GDM1 (cell line): ENCODE results near the gene SLC12A7.
"Not testable (repeated sequence)": the region's sequence is repeated elsewhere in the genome, so short reads cannot be mapped to it uniquely, and the experiment has no call there.

Experiments used
- DNase-seq: peaks from one replicate; lab custom pipeline; 2025; lab: John Stamatoyannopoulos, UW

SLC12A7 gene

DNA sequence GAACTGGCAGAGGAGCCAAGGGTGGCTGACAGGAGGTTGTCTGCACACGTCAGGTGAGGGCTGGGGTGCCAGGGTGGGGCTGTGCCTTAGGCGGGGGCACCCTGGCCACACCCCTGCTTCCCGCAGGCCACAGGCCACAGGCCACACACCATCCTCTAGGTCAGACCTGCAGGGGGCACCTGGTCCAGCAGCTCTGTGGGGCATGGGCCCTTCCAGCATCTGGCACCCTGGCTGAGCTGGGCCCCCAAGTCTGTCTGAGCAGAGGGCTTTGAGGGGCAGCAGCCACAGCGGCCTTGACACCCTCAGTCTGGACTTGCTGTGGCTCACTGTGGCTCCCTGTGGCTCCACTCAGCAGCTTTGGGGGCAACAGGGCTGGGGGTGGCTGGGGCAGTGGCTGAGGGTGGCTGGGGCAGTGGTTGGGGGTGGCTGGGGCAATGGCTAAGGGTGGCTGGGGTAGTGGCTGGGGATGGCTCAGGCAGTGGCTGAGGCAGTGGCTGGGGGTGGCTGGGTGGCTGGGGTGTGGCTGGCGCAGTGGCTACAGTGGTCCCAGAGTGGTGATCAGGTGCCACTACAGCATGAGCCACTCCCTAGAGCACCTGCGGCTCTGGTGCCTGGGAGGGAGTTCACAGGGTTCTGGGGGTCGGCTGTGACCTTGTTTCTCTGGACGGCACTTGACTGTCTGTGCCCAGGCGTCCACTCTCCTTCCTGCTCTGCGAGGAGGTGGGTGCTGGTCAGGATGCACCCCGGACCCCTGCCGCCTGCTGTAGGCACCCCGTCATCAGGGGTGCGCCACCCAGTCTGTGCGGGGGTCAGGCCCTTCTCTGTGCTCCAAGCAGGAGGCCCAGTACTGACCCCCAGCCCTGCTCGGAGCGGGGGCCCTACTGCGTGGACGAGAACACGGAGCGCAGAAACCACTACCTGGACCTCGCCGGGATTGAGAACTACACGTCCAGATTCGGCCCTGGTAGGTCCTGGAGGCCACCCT lies 76.2 kb downstream of the SLC12A7 start:
- DNase-seq: no peak

DNA sequence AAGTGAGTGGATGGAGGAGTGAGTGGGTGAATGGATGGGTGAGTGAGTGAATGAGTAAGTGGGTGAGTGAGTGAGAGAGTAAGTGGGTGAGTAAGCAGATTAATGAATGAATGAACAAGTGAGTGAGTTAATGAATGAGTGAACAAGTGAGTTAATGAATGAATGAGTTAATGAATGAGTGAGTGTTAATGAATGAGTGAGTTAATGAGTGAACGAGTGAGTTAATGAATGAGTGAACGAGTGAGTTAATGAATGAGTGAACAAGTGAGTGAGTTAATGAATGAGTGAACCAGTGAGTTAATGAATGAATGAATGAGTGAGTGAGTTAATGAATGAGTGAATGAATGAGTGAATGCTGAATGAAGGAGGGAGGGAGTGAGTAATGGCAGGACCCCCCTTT lies 76.9 kb downstream of the SLC12A7 start:
- DNase-seq: no peak

DNA sequence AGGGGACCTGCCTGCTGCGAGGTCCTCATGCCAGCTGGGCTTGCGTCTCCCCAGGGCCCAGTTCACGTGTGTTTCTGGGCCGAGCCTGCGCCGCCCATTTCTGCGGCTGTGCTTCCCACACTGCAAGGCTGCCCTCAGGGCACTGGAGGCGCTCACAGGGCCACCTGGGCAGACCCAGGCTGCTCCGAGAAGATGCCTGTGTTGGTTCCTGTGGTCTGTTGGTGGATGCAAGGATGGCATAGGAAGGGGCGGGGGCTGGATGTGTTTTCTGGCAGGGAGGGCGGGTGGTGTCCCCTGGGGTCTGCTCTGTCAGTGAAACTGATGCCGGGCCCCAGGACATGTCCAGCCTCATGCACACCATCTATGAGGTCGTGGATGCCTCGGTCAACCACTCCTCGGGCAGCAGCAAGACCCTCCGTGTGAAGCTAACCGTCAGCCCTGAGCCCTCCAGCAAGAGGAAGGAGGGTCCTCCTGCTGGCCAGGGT lies 77.4 kb downstream of the SLC12A7 start:
- no peak for DNase-seq

DNA sequence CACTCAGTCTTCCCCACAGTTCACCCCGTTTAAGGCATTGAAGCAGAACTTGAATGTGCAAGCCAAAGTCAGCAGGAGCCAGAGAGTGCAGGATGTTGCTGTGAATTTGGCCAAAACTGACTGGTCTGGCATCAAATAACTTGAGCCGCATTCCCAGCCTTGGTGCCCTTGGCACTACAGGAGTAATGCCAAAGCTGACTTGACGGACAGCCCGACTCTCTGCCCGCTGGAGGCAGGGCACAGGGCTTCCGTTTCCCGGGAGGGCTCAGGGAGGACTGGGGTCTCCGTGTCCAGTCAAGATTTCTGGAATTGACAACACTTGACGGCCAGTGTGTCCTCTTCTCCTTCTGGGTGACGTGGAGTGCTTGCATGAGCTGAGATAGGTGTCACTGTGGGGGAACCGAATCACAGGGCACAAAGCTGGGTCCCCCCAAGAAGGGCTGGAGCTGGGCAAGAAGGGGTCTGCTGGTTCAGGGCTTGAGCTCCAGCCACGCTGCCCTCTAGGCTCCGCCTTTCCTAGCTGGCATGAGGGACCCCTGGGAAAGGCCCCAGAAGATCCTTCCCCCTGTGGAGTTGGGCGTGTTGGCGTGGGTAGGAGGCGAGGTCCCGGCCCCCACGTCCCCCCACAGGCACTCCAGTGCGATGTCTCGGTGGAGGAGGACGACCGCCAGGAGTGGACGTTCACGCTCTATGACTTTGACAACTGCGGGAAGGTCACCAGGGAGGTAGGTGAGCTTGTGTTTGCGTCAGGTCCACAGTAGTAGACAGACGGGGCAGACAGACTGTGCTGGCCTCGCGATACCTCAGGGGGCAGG lies 78.0 kb downstream of the SLC12A7 start:
- DNase-seq: no peak

DNA sequence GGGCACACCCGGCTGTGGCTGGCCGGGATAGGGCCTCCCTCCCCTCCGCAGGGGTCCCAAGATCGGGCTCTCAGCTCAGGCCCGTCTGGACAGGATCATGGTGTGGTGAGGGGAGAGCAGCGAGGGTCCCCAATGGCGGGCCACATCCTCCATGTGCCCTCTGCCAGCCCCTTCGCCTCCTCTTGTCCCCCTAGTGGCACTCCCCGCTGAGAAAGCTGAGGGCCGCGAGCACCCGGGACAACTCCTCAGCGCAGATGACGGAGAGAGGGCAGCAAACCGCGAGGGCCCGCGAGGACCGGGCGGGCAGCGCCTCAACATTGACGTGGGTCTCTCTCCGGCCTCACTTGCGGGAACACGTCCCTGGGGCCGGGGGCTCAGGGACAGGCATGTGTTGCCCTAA lies 78.7 kb downstream of the SLC12A7 start:
- DNase-seq: no peak

DNA sequence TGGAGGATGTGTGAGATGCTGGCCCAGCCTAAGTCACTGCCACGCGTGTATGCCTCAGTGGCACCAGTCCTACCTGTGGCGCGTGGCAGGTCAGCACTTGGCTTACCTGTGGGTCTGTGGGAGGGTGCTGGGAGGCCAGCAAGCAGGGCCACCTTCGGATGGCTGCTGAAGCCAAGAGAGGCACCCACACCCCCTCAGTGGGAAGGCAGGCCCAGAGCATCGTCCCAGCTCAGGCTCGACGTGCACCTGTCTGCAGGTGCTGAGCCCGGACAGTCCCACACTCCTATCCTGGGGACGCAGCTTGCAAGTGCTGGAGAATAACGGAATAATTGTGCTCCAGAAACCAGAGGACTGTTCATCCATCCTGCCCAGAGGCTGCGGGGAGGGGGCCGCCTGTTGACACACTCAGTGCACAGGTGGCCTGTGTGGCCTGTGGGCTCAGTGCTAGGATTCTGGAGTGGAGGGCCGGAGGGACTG lies 79.3 kb downstream of the SLC12A7 start:
- no peak for DNase-seq

DNA sequence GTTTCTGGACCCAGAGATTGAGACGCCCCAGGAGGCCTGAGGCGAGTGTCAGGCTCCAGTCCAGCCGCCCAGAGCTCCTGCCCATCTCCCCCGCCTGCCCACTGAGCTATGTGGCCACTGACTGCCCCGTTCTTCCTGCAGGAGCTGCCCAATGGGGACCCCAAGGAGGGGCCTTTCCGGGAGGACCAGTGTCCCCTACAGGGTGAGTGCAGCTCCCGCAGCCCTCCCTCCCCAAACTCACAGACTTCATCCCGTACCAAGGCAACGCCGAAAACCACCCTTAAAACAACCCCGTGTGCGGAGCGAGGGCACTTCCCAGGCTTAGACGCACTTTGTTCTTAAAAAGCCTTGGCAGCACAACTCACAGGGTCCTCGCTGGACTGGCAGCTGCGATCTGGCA lies 79.9 kb downstream of the SLC12A7 start:
- no peak for DNase-seq

DNA sequence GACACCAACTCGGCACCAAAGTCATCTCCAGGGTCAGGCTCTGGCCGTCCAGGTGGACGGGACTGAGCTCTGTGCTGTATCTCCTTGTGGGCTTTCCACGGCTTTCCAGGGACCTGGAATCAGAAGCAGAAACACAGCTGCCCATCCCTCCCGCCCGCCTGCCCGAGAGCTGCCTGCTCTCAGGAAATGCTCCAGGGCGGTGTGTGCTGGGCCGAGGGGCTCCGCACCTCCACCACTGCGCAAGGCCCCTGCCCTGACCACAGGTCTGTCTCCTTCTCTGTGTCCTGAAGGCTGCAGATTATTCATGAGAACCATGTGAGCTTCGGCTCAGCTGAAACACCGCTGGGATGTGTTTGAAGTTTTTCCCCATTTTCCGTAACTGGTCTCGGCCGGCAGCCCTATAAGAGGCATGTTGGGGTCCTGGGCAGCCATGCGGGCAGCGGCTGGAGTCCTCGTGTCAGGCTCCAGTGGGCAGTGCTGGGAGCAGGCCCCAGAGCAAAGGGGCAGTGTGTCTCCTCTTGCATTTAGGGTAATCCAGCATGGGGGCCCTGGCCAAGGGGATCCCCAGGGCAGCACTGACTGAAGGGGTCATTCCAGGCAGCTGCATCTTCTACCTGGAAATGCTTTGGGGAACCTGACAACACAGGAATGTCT lies 80.4 kb downstream of the SLC12A7 start:
- DNase-seq: no peak

DNA sequence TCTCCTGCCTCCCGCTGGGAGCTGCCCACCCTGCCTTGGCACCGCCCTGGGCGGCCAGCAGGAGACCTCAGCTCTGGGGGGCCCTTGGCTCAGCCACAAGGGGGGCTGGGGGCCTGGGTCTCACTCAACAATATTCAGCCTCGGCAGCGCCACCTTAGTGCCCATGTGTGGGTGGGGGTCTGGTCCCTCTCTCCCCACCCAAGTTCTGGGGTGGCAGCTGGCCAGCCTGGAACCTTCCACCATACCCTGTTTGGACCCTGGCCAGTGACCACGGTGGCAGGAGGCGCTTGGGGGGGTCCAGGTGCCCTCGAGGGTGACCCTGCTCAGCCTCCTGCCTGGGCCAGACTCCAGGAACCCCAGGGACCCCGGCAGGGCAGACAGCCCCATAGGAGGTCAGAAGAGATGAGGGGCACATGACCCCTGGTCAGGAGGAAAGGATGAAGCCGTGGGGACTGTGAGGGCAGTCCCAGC lies 81.0 kb downstream of the SLC12A7 start:
- DNase-seq: no peak

DNA sequence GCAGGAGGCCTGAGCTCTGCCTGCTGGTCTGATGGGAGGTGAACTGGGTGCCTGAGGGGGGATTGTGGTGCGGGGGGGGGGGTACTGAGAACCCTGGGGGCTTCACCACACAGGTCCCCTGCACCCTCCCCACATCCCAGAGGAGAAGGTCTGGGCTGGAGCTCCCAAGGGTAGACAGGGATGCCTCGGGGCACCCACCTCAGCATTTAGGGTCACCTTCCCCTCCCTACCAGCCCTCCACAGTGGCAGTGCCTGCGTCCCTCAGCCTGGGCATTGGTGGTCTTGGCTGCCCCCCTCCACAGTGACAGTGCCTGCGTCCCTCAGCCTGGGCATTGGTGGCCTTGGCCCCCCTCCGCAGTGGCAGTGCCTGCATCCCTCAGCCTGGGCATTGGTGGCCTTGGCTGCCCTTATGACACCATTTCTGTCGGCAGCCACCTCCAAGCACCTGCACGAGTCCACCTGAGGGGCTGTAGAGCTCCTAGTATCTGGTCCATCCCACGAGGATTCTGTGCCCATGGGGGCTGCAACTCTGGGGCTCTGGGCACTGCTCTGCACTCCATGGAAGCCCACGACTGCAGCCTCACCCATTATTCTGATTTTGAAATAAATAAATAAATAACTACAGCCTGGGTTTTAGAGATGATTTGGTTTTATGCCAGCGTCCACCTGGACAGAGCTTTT lies 81.8 kb downstream of the SLC12A7 start:
- no peak for DNase-seq

DNA sequence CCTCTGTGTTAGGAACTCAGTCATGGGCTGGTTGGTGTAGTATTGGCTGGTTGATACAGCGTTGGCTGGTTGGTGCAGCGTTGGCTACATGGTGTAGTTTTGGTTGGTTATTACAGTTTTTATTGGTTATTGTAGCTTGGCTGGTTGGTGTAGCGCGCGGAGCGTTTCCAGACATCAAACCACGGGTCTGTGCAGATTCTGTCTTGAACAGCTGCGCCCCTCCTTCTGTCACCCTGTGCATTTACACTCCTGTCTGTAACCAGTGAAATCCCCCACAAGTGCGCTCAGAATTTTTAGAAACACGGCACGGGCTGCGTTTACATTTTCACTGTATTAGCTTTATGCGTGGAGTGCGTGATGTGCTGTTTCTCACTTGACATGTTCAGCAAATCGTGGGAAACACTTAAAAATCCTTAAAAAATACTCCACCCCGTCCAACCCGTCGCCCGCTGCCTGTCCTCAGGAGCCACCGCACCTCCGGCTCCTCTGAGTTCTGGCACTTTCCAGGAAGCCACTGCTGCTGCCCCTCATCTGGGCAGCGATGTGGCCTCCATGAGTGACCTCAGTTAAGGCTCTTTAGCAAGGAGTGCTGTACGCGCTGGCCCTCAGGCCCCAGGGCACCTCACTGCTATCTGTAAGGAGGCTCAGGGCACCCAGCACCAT lies 82.5 kb downstream of the SLC12A7 start:
- DNase-seq: no peak

DNA sequence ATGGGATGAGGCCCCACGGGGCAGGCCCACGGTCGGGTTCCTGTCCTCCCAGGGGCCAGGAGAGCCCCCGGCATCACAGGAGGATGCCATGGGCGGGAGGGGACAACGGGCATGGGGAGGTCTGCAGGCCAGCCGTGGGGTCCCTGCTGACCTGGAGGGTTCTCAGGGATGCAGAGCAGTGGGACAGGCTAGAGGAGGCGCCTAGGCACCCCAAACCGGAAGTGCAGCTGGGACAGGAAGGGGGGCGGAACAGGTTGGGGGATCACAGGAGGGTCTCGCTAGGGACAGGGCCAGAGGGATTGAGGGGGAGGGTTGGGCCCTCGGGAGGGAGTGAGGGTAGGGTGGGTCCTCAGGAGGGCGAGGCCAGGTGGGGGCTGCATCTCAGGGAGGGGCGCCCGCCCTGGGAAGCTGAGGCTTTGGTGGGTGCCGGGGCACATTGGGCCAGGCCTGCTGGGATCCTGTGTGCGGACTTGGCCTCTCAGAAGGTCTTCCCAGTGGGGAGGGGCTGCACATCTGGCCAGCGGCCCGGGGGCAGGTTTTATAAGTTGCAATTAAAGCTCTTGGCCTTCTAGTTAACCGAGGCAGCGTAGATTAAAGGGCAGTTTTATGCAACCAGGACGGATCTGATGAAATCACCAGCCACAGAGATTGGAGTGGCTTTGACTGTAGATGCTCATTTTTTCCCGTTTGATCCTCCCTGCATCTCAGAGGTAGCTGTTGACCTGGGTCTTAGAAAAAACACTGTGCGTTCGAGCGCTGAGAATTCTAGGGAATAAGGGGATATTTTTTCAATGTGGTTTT lies 83.2 kb downstream of the SLC12A7 start:
- no peak for DNase-seq

DNA sequence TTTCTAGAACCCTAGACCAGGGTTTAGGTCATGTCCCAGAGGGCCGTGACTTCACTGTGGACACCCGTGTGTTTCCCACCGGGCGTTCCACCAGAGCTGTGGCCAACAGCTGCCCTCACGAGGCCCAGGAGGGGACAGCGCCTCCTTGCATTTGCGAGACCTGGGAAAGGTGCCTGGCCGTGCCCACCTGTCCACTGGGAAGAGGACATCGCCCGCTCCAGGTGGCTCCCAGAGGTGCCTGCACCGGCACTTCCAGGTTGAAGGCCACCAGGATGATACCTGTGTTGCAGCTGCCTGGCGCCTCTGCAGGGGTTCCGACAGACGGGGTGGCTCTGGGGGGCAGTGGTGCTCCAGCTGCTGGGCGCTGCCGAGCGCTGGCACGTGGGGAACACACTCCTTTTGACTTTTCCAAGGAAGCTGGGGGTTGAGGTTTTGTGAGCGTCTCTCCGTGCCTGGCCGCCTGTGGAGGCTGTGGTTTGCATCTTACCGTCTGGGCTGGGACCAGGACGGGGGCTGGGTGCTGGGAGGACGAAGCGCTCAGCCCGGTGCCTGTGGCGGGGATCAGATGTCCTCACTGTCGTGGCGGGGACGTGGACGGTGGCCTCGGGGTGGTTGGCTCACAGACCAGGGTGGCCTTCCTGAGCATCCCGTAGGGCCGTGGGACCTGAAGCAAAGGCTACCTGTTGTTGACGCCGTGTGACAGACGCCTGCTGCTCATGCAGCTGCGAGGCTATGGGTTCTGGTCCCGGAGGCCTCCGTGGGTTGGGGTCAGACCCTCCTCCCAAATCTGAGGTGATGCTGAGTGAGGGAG lies 84.0 kb downstream of the SLC12A7 start:
- DNase-seq: no peak

DNA sequence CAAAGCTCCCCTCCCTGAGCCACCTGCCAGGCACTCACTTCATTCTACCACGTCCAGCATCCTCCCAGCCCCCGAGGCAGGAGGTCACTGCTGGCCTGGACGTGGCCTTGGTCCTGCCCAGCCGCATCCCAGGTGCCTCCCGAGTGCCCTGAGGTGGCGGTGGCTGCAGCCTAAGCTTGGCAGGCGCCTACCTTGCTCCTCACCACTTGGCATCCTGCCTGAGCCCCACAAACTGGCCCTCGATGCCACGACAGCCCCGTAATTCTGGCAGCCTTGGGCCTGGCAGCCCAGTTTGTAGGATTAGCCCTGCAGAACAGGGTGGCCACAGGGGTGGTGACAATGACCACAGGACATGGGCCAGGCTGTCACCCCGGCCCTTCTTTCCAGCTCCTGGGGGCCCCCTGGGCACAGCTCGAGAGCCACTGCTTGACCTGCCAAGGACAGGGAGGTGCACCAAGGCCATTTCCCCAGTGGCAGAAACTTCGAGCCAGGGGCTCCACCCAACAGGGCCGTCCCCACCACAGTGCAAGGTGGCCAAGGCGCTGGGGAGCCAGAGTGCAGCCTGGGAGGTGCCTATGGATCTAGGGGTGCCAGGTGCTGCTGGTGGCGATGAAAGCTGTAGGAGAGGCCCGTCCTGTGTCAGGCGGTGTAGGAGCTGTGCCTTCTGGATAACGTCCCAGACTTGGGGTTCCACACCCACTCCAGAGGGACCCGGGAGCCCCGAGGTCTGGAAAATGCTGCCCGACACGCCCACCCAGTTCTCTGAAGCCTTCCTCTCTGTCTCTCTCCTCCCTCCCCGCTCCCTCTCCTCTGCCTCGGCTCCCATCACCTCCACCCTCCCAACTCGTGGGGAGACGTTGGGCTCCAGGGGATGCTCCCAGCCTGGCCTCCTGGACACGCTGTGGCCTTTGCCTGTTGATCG lies 84.9 kb downstream of the SLC12A7 start:
- DNase-seq: no peak

DNA sequence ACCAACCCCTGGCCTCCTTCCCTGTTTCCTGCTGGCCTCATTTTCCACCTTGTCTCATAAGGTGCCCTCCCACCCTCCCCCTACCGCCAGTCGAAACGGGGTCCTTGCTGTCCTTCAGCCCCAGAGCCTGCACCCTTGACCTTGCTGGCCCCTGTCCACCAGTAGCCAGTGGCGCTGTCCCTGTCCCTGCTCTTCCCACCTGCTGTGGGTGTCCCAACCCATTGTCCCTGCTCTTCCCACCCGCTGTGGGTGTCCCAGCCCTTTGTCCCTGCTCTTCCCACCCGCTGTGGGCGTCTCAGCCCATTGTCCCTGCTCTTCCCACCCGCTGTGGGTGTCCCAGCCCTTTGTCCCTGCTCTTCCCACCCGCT lies 89.9 kb downstream of the SLC12A7 start:
- not testable (repeated sequence) for DNase-seq

DNA sequence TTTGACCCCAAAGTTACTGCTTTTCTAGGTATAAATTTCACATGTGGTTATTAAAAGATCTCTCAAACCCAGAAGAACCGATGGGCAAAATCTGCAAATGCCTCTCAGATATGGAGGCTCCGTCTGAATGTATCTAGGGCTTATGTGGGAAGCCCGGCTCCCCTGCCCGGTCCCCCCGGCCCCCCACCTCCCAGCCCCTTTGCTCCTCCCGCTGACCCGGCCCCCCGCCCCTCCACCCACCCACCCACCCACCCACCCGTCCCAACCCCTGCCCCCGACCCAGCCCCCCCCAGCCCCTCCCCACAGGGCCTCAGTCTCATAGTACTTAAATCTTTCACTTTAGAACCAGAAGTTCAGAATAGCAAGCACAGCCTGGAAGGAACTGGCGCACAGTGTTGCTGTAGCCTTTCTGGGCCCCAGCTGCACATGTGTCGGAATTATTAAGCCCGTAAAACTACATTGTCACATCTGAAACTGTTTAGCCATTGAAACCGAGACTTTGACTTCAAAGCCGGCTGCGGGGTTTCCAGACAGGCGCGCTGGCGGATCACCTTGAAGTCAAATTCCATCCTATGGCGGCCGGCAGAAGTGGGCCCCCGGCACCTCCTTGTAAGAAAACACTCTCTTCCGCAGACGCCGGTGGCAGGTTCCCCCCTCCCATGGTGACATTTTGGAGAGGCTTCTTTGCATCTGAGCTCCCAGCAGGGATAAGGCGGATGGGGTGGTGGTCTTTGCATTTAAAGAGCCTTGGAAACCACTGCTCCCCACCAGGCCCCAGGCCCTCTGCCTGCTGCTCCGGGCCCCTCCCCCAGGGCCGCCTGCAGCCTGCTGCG lies 90.5 kb downstream of the SLC12A7 start:
- DNase-seq: no peak

DNA sequence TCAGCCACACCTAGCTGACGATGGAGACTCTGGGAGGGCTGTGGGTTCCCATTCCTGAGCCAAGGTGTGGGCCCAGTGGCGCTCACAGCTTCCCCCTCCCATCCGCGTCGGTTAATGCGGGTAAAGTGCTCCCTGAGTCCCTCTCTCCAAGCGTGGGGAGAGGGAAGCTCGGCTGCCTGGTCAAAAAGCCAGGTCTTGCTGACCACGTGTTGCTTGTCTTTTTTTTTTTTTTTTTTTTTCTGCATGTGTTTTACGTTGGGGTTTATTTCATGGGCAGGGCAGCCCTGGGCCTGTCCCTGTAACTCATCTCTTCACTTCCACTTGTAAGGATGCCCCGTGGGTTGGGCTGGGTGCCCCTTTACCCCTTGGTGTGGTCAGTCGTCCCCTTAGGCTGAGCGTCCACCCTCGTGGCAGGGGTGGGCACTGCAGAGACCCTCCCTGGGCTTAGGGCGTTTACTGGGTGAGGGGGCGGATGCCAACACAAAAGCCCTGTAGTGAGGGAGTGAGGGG lies 91.4 kb downstream of the SLC12A7 start:
- no peak for DNase-seq
